GM12878 (cell line): ENCODE measurements around the gene RPL22. TPM values are rescaled to one million over a fixed set of nuclear protein-coding genes. Genes with fewer than 3 reads are reported as not detected.

Experiments used
- ATAC-seq: fragments of 200-7000 bp; cut with Tn5 transposase; 3 replicates; pipeline ENCODE4 v1.9.1; 2020; ENCODE audit warnings: mild to moderate bottlenecking, moderate library complexity
- BruUV-seq: library from RNA; stranded (reverse); fragments of 400-500 nt; replicated peaks from 2 replicates; lab custom pipeline; 2021; lab: Mats Ljungman, UMichigan
- CTCF ChIA-PET: fragments of 300-600 bp; sonication (Branson Sonifier 250); formaldehyde crosslinking; extraction: SDS; loops from one replicate; lab custom pipeline; 2021; ENCODE audit warnings: inconsistent platforms; lab: Yijun Ruan, JAX
- POLR2A ChIA-PET: fragments of 350-600 bp; formaldehyde crosslinking; extraction: SDS; loops from one replicate; lab custom pipeline; 2021; ENCODE audit warnings: inconsistent platforms; lab: Charles Lee
- RAD21 ChIA-PET: fragments of 300-600 bp; sonication (Branson Sonifier 250); formaldehyde crosslinking; loops from one replicate; lab custom pipeline; 2023; ENCODE audit warnings: antibody characterized with exemption; ENCODE audit not compliant: unreplicated experiment; lab: Charles Lee
- SMC1A ChIA-PET: fragments of 300-600 bp; sonication (Branson Sonifier 250); formaldehyde crosslinking; loops from one replicate; lab custom pipeline; 2023; ENCODE audit not compliant: unreplicated experiment, uncharacterized antibody; lab: Charles Lee
- DNase-seq: peaks from one replicate; pipeline ENCODE4 v3.0.0-alpha.2; 2011; ENCODE audit warnings: low read depth, low spot score
- FAIRE-seq: peaks from 3 replicates; lab custom pipeline; 2011; peaks lifted over from hg19 to GRCh38; lab: Jason Lieb, UNC
- H2AFZ ChIP-seq: 2 replicates; pipeline ENCODE4 v1.6.0; 2011; ENCODE audit warnings: low read depth, low read length, control low read depth; ENCODE audit not compliant: control insufficient read depth
- H3K27ac ChIP-seq: 2 replicates; pipeline ENCODE4 v1.5.1; 2011; ENCODE audit warnings: control low read depth; ENCODE audit not compliant: control insufficient read depth, insufficient read depth
- H3K27me3 ChIP-seq, 2 experiments: replicated peaks in 1 of 2; 2 replicates each; pipeline versions ENCODE4 v1.6.0 to v1.6.1; 2011; ENCODE audit warnings: low read length in 1 of 2; ENCODE audit not compliant: control insufficient read depth in 2 of 2, insufficient read depth in 2 of 2
- H3K36me3 ChIP-seq, 2 experiments: 2 replicates each; pipeline ENCODE4 v1.5.1; 2011; ENCODE audit warnings: low read length in 1 of 2; ENCODE audit not compliant: control insufficient read depth in 2 of 2, insufficient read depth in 2 of 2
- H3K4me1 ChIP-seq: 2 replicates; pipeline ENCODE4 v1.6.1; 2011; ENCODE audit warnings: mild to moderate bottlenecking, low read length, moderate library complexity, mixed read lengths; ENCODE audit not compliant: control insufficient read depth, insufficient read depth
- H3K4me2 ChIP-seq: 2 replicates; pipeline ENCODE4 v1.6.0; 2011; ENCODE audit warnings: control low read depth; ENCODE audit not compliant: control insufficient read depth, insufficient read depth
- H3K4me3 ChIP-seq: fragments of 200-600 bp; sonication (generic); 2 replicates; pipeline ENCODE4 v1.5.1; 2016
- H3K79me2 ChIP-seq: 2 replicates; pipeline ENCODE4 v1.6.0; 2011; ENCODE audit warnings: low read length; ENCODE audit not compliant: control insufficient read depth, insufficient read depth
- H3K9ac ChIP-seq: 2 replicates; pipeline ENCODE4 v1.8.0; 2011; ENCODE audit warnings: low read length, control low read depth, mixed read lengths; ENCODE audit not compliant: control insufficient read depth, insufficient read depth
- H3K9me3 ChIP-seq: replicated peaks from 3 replicates; pipeline ENCODE4 v1.5.1; 2011; ENCODE audit warnings: mild to moderate bottlenecking, low read length; ENCODE audit not compliant: control insufficient read depth, insufficient read depth
- H4K20me1 ChIP-seq: 2 replicates; pipeline ENCODE4 v1.6.0; 2011; ENCODE audit not compliant: control insufficient read depth, insufficient read depth
- BCL11A ChIP-seq: IDR thresholded peaks from 2 replicates; pipeline ENCODE4 v1.6.1; 2011; ENCODE audit warnings: low read depth, low read length
- RAD21 ChIP-seq: IDR thresholded peaks from 2 replicates; pipeline ENCODE4 v1.6.1; 2011; ENCODE audit warnings: mild to moderate bottlenecking, low read depth, low read length, moderate library complexity; ENCODE audit not compliant: insufficient read depth
- SMAD1 ChIP-seq: fragments of 450-650 bp; IDR thresholded peaks from 2 replicates; pipeline ENCODE4 v1.6.1; 2018; ENCODE audit warnings: mild to moderate bottlenecking, low read depth; ENCODE audit not compliant: partially characterized antibody
- STAT1 ChIP-seq: fragments of 450-650 bp; conservative IDR thresholded peaks from 2 replicates; pipeline ENCODE4 v1.6.1; 2014; ENCODE audit warnings: antibody characterized with exemption, mild to moderate bottlenecking
- TAF1 ChIP-seq: IDR thresholded peaks from 2 replicates; pipeline ENCODE4 v1.6.1; 2011; ENCODE audit warnings: mild to moderate bottlenecking, low read depth, low read length, borderline replicate concordance
- WGBS: methylation state at CpG from one replicate; pipeline ENCODE4 v1.1.6; 2016; ENCODE audit warnings: low lambda C conversion rate; ENCODE audit not compliant: insufficient replicate concordance, insufficient coverage; ENCODE audit errors: missing lambda C conversion rate; 5-methylcytosine and 5-hydroxymethylcytosine counted together
- in situ Hi-C: fragments of 300-500 bp; cut with MboI; formaldehyde crosslinking; loops from 9 replicates; pipeline ENCODE4 v1.14.3; 2018; ENCODE audit warnings: mixed read lengths
- intact Hi-C: fragments of 100-400 bp; cut with micrococcal nuclease; formaldehyde crosslinking; loops from one replicate; pipeline ENCODE4 v1.14.2; 2022; ENCODE audit not compliant: unreplicated experiment
- polyA plus RNA-seq, 11 experiments: library from polyadenylated mRNA; depleted of rRNA in 4 of 11; unstranded in 6 of 11; stranded (reverse) in 5 of 11; fragments of >200 nt; fragmentation: Nextera tagmentation in 4 of 11; fragmentation: Illumina TruSeq in 1 of 11; extraction: Ambion mirVana in 4 of 11; extraction: Trizol in 1 of 11; gene quantifications; 1 replicate in 1 of 11; 2 replicates in 10 of 11; pipeline versions ENCODE4 v1.2.1 to v1.2.3, GENCODE V29; 2011 to 2016; ENCODE audit warnings: inconsistent platforms in 2 of 11, missing spikeins in 2 of 11, low read depth in 1 of 11
- total RNA-seq, 4 experiments: library from RNA; depleted of rRNA in 3 of 4; stranded (reverse); fragments of >200 nt in 3 of 4; fragmentation: Illumina TruSeq in 1 of 4; extraction: Trizol in 1 of 4; gene quantifications; 2 replicates each; pipeline versions ENCODE4 v1.2.1 to v1.2.3, GENCODE V29; 2013 to 2021
- TF ChIP-seq, protein P1 (sequence below): fragments of 450-650 bp; IDR thresholded peaks from 2 replicates; pipeline ENCODE4 v1.6.1; 2016; ENCODE audit warnings: mild to moderate bottlenecking, moderate library complexity, borderline replicate concordance
- TF ChIP-seq, protein P2 (sequence below): fragments of 150-350 bp; IDR thresholded peaks from 2 replicates; pipeline ENCODE4 v1.6.1; 2014; ENCODE audit warnings: mild to moderate bottlenecking, low read depth, low read length
- TF ChIP-seq, protein P3 (sequence below), 3 experiments: IDR thresholded peaks in 2 of 3; conservative IDR thresholded peaks in 1 of 3; 2 replicates each; pipeline ENCODE4 v1.5.1; 2011; ENCODE audit warnings: low read depth in 3 of 3, low read length in 3 of 3, mild to moderate bottlenecking in 3 of 3, control low read depth in 2 of 3, moderate library complexity in 2 of 3, inconsistent platforms in 1 of 3, mixed read lengths in 1 of 3; ENCODE audit not compliant: control insufficient read depth in 2 of 3, insufficient read depth in 1 of 3; ENCODE audit errors: extremely low read depth in 1 of 3

Gene RPL22
- total and polyA plus RNA-seq, 10 of the 15 experiments (the other 5 are each of a cell fraction or from before 2014, with no cell fraction given) = 191 to 560 (median 430) TPM

GRCh38 chr1:6172549-6172948 lies 26.8 kb downstream of the RPL22 start (continued):
- TF ChIP-seq, protein P1, sequence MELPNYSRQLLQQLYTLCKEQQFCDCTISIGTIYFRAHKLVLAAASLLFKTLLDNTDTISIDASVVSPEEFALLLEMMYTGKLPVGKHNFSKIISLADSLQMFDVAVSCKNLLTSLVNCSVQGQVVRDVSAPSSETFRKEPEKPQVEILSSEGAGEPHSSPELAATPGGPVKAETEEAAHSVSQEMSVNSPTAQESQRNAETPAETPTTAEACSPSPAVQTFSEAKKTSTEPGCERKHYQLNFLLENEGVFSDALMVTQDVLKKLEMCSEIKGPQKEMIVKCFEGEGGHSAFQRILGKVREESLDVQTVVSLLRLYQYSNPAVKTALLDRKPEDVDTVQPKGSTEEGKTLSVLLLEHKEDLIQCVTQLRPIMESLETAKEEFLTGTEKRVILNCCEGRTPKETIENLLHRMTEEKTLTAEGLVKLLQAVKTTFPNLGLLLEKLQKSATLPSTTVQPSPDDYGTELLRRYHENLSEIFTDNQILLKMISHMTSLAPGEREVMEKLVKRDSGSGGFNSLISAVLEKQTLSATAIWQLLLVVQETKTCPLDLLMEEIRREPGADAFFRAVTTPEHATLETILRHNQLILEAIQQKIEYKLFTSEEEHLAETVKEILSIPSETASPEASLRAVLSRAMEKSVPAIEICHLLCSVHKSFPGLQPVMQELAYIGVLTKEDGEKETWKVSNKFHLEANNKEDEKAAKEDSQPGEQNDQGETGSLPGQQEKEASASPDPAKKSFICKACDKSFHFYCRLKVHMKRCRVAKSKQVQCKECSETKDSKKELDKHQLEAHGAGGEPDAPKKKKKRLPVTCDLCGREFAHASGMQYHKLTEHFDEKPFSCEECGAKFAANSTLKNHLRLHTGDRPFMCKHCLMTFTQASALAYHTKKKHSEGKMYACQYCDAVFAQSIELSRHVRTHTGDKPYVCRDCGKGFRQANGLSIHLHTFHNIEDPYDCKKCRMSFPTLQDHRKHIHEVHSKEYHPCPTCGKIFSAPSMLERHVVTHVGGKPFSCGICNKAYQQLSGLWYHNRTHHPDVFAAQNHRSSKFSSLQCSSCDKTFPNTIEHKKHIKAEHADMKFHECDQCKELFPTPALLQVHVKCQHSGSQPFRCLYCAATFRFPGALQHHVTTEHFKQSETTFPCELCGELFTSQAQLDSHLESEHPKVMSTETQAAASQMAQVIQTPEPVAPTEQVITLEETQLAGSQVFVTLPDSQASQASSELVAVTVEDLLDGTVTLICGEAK = no peak
- no peak for TF ChIP-seq TAF1
- no peak for TF ChIP-seq BCL11A
- TF ChIP-seq, protein P2, sequence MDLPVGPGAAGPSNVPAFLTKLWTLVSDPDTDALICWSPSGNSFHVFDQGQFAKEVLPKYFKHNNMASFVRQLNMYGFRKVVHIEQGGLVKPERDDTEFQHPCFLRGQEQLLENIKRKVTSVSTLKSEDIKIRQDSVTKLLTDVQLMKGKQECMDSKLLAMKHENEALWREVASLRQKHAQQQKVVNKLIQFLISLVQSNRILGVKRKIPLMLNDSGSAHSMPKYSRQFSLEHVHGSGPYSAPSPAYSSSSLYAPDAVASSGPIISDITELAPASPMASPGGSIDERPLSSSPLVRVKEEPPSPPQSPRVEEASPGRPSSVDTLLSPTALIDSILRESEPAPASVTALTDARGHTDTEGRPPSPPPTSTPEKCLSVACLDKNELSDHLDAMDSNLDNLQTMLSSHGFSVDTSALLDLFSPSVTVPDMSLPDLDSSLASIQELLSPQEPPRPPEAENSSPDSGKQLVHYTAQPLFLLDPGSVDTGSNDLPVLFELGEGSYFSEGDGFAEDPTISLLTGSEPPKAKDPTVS = no peak
- TF ChIP-seq STAT1 = no peak

DNA sequence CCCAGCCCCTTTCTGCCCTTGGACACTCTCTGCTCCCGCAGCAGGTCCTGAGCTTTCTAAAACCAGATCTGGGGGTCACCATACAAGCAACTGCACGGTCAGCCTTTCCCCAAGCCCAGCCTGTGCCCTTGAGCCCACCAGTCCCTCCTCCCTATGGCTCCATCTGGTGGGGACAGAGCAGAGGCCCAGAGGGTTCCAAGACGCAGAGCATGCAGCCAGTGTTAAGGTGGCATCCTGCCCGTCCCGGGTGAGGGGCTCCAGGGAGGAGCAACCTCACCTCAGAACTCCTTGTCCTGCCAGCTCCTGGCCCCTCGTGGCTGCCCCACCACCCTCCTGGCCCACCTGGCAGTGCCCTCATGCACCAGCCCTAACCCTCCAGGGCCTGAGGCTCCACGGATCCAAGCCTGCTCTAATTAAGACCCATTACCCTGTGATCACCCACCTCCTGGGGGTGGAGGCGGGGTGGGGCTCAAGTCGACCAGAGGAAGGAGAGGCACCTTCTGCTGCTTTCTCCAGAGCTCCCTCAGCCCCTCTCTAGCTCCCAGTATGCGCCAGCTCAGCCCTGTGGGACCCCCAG lies 27.8 kb downstream of the RPL22 start:
- Histone ChIP-seq H3K79me2 (no peaks in the 10 kb centered on the region), H3K27me3 (no peaks in the 10 kb centered on the region; a peak in 2 of 4 replicates), H3K4me1 (no peaks in the 10 kb centered on the region), H4K20me1 (no peaks in the 10 kb centered on the region), H3K27ac (no peak overlapping the region), H3K4me2 (no peak overlapping the region), H3K4me3 (no peak overlapping the region), H3K9me3 (no peaks in the 10 kb centered on the region; the same call in 2 of the 3 replicates), H3K36me3 (no peaks in the 10 kb centered on the region), H2AFZ (no peak overlapping the region), H3K9ac (no peak overlapping the region)
- ChIA-PET RAD21 (no interaction called here), CTCF (no interaction called here), SMC1A (no interaction called here), POLR2A (no interaction called here)
- intact Hi-C loops (no loop called here), in situ Hi-C loops (no loop called here)
- no peak for TF ChIP-seq SMAD1
- TF ChIP-seq, protein P3, sequence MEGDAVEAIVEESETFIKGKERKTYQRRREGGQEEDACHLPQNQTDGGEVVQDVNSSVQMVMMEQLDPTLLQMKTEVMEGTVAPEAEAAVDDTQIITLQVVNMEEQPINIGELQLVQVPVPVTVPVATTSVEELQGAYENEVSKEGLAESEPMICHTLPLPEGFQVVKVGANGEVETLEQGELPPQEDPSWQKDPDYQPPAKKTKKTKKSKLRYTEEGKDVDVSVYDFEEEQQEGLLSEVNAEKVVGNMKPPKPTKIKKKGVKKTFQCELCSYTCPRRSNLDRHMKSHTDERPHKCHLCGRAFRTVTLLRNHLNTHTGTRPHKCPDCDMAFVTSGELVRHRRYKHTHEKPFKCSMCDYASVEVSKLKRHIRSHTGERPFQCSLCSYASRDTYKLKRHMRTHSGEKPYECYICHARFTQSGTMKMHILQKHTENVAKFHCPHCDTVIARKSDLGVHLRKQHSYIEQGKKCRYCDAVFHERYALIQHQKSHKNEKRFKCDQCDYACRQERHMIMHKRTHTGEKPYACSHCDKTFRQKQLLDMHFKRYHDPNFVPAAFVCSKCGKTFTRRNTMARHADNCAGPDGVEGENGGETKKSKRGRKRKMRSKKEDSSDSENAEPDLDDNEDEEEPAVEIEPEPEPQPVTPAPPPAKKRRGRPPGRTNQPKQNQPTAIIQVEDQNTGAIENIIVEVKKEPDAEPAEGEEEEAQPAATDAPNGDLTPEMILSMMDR (IDR thresholded peaks at IDR 0.05 in 2 of 3, conservative IDR thresholded peaks at IDR 0.05 in 1 of 3; ENCODE audit: control insufficient read depth in 2 of 3, extremely low read depth in 1 of 3, insufficient read depth in 1 of 3, low read depth in 3 of 3, low read length in 3 of 3) = peak in 1 of 3 experiments; percentile 10; a peak in 1 of 6 replicates
- peak; percentile 10; the same call in 1 of the 2 replicates for TF ChIP-seq RAD21
- FAIRE-seq (no peak), DNase-seq (no peak), ATAC-seq (peak; percentile 48; the same call in 2 of the 3 replicates)
- 16% methylated on average over 10 of the region's 10 CpGs for WGBS
- no TSS peak for BruUV-seq
